Measurements from ENCODE around the gene TMEM82. TPM values are rescaled to one million over a fixed set of nuclear protein-coding genes. Genes with fewer than 3 reads are reported as not detected.

The TMEM82 gene
- total RNA-seq, 4 donors from 2014 or later = 2.5 to 42.4 (median 32.7) TPM

DNA sequence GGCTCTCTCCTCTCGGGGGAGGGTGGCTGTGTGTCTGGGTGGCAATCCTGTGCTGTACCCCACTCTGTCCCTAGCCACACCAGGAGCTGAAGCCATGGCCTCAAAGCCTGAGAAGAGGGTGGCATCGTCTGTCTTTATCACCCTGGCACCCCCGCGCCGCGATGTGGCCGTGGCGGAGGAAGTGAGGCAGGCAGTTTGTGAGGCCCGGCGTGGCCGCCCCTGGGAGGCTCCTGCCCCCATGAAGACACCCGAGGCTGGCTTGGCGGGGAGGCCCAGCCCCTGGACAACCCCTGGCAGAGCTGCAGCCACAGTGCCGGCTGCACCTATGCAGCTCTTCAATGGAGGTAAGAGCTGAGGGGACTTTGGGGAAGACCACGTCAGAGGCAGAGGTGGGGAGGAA is 22.6 kb downstream of the TMEM82 start:
- DNase-seq = no peak
- Histone ChIP-seq H3K4me3 (peak overlapping the region in 2 of 4 donors; percentile 1 to 22), H3K9me3 (no peaks in the 10 kb centered on the region), H3K4me1 (peaks cover 0 to 48% (median 3%) of the 10 kb centered on the region in 4 donors), H3K36me3 (peaks cover 0 to 56% (median 0%) of the 10 kb centered on the region in 3 donors), H3K27ac (peak overlapping the region in 3 of 4 donors; percentile 72 to 96 (median 85)), H3K27me3 (no peaks in the 10 kb centered on the region)
- TF ChIP-seq, protein P1, sequence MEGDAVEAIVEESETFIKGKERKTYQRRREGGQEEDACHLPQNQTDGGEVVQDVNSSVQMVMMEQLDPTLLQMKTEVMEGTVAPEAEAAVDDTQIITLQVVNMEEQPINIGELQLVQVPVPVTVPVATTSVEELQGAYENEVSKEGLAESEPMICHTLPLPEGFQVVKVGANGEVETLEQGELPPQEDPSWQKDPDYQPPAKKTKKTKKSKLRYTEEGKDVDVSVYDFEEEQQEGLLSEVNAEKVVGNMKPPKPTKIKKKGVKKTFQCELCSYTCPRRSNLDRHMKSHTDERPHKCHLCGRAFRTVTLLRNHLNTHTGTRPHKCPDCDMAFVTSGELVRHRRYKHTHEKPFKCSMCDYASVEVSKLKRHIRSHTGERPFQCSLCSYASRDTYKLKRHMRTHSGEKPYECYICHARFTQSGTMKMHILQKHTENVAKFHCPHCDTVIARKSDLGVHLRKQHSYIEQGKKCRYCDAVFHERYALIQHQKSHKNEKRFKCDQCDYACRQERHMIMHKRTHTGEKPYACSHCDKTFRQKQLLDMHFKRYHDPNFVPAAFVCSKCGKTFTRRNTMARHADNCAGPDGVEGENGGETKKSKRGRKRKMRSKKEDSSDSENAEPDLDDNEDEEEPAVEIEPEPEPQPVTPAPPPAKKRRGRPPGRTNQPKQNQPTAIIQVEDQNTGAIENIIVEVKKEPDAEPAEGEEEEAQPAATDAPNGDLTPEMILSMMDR (IDR thresholded peaks at IDR 0.05) = no peak
- TF ChIP-seq POLR2A (IDR thresholded peaks at IDR 0.05) = no peak

DNA sequence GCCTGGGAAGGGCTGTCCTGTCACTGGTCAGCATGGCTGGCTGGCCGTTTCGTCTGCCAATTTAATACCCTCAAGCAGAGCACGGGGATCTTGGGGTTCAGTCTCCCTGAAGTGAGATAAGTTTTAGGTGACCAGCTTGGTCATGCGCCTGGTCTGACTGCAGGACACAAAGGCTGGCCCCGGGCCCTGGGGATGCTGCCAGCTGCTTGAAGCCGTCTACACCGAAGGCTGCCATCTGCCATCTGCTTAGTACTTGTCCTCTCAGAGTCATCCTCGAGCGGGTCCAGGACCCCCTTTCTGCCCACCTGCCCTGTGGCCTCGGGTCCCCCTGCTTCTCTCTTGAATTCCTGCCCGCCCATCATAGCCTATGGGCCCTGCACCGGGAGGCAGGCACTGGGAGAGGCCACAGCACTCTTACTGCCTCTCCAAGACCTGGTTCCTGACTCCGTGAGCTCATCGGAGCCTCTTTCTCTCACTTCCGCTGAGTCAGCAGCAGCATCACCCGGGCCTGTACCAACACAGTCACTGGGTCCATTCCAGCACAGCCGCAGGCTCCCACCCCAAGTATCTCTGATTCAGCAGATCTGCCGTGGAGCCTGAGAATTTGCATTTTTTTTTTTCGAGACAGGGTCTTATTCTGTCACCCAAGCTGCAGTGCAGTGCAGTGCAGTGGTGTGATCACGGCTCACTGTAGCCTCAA is 23.3 kb downstream of the TMEM82 start:
- Histone ChIP-seq H3K36me3 (peaks cover 0 to 60% (median 0%) of the 10 kb centered on the region in 3 donors), H3K4me3 (no peak overlapping the region), H3K9me3 (no peaks in the 10 kb centered on the region), H3K27me3 (no peaks in the 10 kb centered on the region), H3K27ac (peak overlapping the region in 1 of 4 donors; percentile 96), H3K4me1 (peaks cover 0 to 43% (median 3%) of the 10 kb centered on the region in 4 donors)
- DNase-seq = no peak
- no peak for TF ChIP-seq POLR2A (IDR thresholded peaks at IDR 0.05)
- TF ChIP-seq, protein P1 (IDR thresholded peaks at IDR 0.05) = no peak

DNA sequence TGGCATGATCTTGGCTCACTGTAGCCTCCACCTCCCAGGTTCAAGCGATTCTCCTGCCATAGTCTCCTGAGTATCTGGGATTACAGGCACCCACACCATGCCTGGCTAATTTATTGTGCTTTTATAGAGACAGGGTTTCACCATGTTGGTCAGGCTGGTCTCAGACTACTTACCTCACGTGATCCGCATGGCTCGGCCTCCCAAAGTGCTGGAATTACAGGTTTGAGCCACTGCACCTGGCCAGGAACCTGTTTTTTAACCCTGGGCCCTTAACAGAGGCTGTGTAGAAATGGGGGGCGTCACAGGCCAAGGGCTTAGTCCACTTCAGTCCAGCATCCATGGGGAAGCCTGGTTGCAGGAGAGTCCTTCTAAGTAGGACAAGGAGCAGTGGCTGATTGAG is 25.6 kb downstream of the TMEM82 start:
- Histone ChIP-seq H3K27me3 (no peaks in the 10 kb centered on the region), H3K9me3 (no peaks in the 10 kb centered on the region), H3K36me3 (peaks cover 0 to 82% (median 0%) of the 10 kb centered on the region in 3 donors), H3K4me1 (peaks cover 0 to 31% (median 3%) of the 10 kb centered on the region in 4 donors), H3K27ac (no peak overlapping the region), H3K4me3 (no peak overlapping the region)
- TF ChIP-seq, protein P1 (IDR thresholded peaks at IDR 0.05) = no peak
- no peak for TF ChIP-seq POLR2A (IDR thresholded peaks at IDR 0.05)
- no peak for DNase-seq

DNA sequence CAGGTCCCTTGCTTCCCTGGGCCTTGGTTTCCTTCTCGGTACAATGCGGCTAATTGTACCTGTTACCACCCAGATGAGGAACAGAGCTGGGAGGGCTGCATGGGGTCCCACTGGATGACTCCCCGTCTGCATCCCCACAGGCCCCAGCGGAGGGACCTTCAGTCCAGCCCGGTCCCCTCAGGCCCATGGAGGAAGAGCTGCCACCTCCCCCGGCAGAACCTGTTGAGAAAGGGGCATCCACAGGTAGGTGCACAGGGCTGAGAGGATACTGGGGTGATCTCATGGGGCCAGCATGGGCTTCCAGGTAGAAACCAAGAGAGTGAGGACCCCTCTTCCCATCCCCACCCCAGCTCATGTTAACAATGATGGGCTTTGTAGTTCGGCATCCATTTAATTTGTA is 26.1 kb downstream of the TMEM82 start:
- H3K4me3 ChIP-seq = no peak overlapping the region
- peaks cover 0 to 27% (median 3%) of the 10 kb centered on the region in 4 donors for H3K4me1 ChIP-seq
- no peaks in the 10 kb centered on the region for H3K27me3 ChIP-seq
- H3K9me3 ChIP-seq = no peaks in the 10 kb centered on the region
- DNase-seq = no peak
- TF ChIP-seq, protein P1 (IDR thresholded peaks at IDR 0.05) = no peak
- TF ChIP-seq POLR2A (IDR thresholded peaks at IDR 0.05) = no peak
- H3K27ac ChIP-seq = no peak overlapping the region
- H3K36me3 ChIP-seq = peaks cover 0 to 87% (median 0%) of the 10 kb centered on the region in 3 donors

DNA sequence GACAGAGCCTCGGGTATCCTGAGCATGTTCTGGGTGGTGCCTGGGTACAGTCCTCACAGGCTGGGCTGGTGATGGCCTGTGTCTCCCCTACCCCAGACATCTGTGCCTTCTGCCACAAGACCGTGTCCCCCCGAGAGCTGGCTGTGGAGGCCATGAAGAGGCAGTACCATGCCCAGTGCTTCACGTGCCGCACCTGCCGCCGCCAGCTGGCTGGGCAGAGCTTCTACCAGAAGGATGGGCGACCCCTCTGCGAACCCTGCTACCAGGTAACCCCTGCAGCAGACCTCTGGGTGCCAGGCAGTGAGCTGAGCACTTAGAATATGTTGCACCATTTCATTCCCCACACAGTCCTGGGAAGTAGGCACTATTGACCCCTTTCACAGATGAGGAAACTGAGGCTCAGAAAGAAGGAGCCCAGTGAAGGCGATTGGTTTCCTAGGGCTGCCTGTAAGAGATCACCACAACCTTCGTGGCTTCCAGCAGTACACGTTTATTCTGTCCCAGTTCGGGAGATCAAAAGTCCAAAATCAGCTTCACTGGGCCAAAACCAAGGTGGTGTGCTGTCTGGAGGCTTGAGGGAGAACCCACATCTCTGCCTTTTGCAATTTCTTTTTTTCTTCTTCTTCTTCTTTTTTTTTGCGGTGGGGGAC is 28.1 kb downstream of the TMEM82 start:
- Histone ChIP-seq H3K4me3 (no peak overlapping the region), H3K4me1 (peaks cover 0 to 9% (median 0%) of the 10 kb centered on the region in 4 donors), H3K9me3 (no peaks in the 10 kb centered on the region), H3K36me3 (peaks cover 0 to 93% (median 0%) of the 10 kb centered on the region in 3 donors), H3K27ac (no peak overlapping the region), H3K27me3 (no peaks in the 10 kb centered on the region)
- TF ChIP-seq, protein P1 (IDR thresholded peaks at IDR 0.05) = no peak
- TF ChIP-seq POLR2A (IDR thresholded peaks at IDR 0.05) = no peak
- no peak for DNase-seq

All from Peyer's patch (tissue), 4 donors.